PFSK-1 (cell line): ENCODE measurements around the gene TTC4. TPM values are rescaled to one million over a fixed set of nuclear protein-coding genes. Genes with fewer than 3 reads are reported as not detected.
A peak's percentile ranks its signal among the peaks of the same experiment; 100 is the strongest.

ENCODE experiments used
- FOXP2 ChIP-seq: optimal IDR thresholded peaks from 2 replicates; pipeline ENCODE3; 2011; ENCODE audit warnings: borderline replicate concordance, control low read depth, inconsistent platforms; ENCODE audit not compliant: insufficient read depth; ENCODE audit errors: extremely low read length, extremely low read depth
- POLR2AphosphoS5 ChIP-seq: IDR thresholded peaks from 2 replicates; pipeline ENCODE4 v1.6.1; 2012; ENCODE audit warnings: low read depth, mild to moderate bottlenecking, control low read depth, low read length, moderate library complexity
- SIN3A ChIP-seq: IDR thresholded peaks from 2 replicates; pipeline ENCODE4 v1.6.1; 2012; ENCODE audit warnings: mild to moderate bottlenecking, low read length, moderate library complexity, borderline replicate concordance; ENCODE audit not compliant: insufficient read depth
- TAF1 ChIP-seq: IDR thresholded peaks from 2 replicates; pipeline ENCODE4 v1.6.1; 2012; ENCODE audit warnings: low read length, control low read depth, borderline replicate concordance; ENCODE audit not compliant: insufficient read depth
- polyA plus RNA-seq: library from polyadenylated mRNA; unstranded; fragments of >200 nt; gene quantifications from one replicate; pipeline ENCODE4 v1.2.1, GENCODE V29; 2012; ENCODE audit warnings: low read depth, missing spikeins; ENCODE audit not compliant: insufficient read length
- TF ChIP-seq, protein P1 (sequence below), 2 experiments: IDR thresholded peaks; 2 replicates each; pipeline versions ENCODE4 v1.6.1 to v1.8.0; 2011 to 2012; ENCODE audit warnings: low read depth in 2 of 2, low read length in 2 of 2, control low read depth in 1 of 2, inconsistent platforms in 1 of 2, mild to moderate bottlenecking in 1 of 2, moderate library complexity in 1 of 2; ENCODE audit not compliant: insufficient read depth in 1 of 2

The TTC4 gene, protein sequence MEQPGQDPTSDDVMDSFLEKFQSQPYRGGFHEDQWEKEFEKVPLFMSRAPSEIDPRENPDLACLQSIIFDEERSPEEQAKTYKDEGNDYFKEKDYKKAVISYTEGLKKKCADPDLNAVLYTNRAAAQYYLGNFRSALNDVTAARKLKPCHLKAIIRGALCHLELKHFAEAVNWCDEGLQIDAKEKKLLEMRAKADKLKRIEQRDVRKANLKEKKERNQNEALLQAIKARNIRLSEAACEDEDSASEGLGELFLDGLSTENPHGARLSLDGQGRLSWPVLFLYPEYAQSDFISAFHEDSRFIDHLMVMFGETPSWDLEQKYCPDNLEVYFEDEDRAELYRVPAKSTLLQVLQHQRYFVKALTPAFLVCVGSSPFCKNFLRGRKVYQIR
- 19.6 TPM for polyA plus RNA-seq

DNA sequence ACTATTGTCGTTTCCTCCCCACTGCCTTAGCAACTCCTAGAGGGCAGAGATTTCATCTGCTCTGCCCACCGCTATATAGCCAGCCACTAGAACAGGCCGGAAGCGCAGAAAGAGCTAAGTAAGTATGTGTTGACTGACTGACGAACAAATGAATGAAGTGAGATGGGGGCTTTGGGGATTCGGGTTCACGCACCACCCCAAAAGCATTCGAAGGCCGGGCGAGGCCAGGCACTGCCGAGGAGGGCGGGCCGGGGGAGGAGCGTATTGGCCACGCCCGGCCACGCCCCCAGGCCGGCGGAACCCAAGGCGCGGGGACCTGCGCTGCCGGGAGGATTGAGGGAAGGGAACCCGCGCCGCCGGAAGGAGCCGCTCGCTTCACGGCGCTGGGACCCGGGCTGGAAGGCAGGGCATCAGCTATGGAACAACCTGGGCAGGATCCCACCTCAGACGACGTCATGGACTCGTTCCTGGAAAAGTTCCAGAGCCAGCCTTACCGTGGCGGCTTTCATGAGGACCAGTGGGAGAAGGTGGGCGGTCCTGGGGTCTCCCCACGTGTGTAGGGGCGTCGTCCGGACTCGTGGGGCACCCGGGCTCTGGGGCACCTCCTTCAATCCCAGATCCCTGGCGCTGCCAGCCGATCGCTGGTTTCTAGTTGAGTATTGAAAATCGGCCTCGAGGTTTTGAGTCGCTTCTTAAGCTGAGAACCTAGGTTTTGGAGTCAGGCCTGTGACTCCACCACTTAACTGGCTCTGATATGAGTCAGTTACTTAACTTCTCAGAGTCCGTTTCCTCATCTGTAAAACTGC lies at the start of gene TTC4:
TSS of gene TTC4 (plus strand) at position 369 of the 806 bp plus-strand sequence. CDS start at position 417, 48 bp downstream.
- TF ChIP-seq TAF1 = peak; percentile 93; the same call in 1 of the 2 replicates
- peak; percentile 87 for TF ChIP-seq FOXP2
- peak; percentile 86 for TF ChIP-seq POLR2AphosphoS5
- TF ChIP-seq, protein P1, sequence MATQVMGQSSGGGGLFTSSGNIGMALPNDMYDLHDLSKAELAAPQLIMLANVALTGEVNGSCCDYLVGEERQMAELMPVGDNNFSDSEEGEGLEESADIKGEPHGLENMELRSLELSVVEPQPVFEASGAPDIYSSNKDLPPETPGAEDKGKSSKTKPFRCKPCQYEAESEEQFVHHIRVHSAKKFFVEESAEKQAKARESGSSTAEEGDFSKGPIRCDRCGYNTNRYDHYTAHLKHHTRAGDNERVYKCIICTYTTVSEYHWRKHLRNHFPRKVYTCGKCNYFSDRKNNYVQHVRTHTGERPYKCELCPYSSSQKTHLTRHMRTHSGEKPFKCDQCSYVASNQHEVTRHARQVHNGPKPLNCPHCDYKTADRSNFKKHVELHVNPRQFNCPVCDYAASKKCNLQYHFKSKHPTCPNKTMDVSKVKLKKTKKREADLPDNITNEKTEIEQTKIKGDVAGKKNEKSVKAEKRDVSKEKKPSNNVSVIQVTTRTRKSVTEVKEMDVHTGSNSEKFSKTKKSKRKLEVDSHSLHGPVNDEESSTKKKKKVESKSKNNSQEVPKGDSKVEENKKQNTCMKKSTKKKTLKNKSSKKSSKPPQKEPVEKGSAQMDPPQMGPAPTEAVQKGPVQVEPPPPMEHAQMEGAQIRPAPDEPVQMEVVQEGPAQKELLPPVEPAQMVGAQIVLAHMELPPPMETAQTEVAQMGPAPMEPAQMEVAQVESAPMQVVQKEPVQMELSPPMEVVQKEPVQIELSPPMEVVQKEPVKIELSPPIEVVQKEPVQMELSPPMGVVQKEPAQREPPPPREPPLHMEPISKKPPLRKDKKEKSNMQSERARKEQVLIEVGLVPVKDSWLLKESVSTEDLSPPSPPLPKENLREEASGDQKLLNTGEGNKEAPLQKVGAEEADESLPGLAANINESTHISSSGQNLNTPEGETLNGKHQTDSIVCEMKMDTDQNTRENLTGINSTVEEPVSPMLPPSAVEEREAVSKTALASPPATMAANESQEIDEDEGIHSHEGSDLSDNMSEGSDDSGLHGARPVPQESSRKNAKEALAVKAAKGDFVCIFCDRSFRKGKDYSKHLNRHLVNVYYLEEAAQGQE (IDR thresholded peaks at IDR 0.05; ENCODE audit: insufficient read depth in 1 of 2, low read depth in 2 of 2, low read length in 2 of 2) = 0 out of 4 replicates have a peak, but pooled peaks of 1 of the 2 experiments have one; percentile 35
- no peak for TF ChIP-seq SIN3A

DNA sequence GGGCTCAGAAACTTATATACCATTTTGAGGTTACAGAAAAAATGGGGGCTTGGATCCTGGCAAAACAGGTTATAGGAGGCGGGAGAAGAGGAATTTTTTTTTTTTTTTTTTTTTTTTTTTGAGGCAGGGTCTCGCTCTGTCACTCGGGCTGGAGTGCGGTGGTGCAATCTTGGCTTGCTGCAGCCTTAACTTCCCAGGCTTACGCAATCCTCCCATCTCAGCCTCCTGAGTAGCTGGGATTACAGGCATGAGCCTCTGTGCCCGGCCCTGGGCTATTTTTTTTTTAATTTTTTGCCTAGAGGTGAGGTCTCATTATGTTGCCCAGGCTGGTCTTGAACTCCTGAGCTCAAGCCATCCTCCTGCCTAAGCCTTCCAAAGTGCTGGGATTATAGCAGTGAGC lies 49.3 kb upstream of the TTC4 start:
- TF ChIP-seq SIN3A (no peak), POLR2AphosphoS5 (no peak)
- TF ChIP-seq, protein P1 (IDR thresholded peaks at IDR 0.05; ENCODE audit: insufficient read depth in 1 of 2, low read depth in 2 of 2, low read length in 2 of 2) = no peak

DNA sequence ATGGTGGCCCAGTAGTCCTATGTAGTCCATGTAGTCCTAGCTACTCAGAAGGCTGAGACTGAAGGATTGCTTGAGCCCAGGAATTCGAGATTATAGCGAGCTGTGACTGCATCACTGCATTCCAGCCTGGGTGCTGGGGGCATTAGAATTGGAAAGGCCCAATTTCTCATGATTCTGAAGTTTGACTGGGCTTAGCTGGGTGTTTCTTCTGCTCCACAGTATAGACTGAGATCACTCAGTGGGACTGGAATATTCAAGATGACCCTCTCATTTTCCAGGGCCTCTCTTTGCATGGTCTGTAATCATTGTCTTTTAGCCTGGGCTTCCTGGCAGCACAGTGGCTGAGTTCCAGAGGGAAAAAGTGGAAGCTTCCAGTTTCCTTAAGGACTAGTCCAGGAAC lies 47.9 kb upstream of the TTC4 start:
- no peak for TF ChIP-seq SIN3A
- TF ChIP-seq TAF1 = no peak
- TF ChIP-seq POLR2AphosphoS5 = no peak
- TF ChIP-seq FOXP2 = no peak
- TF ChIP-seq, protein P1 (IDR thresholded peaks at IDR 0.05; ENCODE audit: insufficient read depth in 1 of 2, low read depth in 2 of 2, low read length in 2 of 2) = no peak

DNA sequence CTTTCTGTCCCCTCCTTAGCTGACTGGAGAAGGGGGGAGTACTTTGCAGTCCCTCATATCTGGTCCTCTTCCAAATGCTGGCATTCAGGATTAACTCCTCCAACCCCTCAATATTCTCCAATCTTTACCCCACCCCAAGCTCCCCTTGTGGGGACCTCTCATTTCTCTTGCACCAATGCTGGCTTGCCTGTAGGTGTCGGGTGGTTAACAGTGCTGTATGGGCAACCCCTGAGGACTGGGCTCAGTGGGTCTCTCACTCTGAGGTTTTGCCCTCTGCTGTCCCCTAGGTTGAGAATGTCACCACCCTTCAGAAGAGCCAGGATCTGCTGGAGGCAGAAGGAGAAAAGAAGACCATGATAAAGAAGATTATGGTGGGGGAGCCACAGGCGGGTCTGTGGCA lies 47.1 kb upstream of the TTC4 start:
- TF ChIP-seq SIN3A (no peak), FOXP2 (no peak), POLR2AphosphoS5 (no peak), TAF1 (no peak)
- TF ChIP-seq, protein P1 (IDR thresholded peaks at IDR 0.05; ENCODE audit: insufficient read depth in 1 of 2, low read depth in 2 of 2, low read length in 2 of 2) = no peak
